GM18951 (cell line): ENCODE measurements around the gene PRRC2B.
A peak's percentile ranks its signal among the peaks of the same experiment; 100 is the strongest.

Source experiments
- POLR2A ChIP-seq: IDR thresholded peaks from 4 replicates; pipeline ENCODE4 v1.6.1; 2011; ENCODE audit warnings: mild to moderate bottlenecking; ENCODE audit not compliant: insufficient read length, insufficient read depth; ENCODE audit errors: extremely low read depth
- in situ Hi-C: fragments of 300-500 bp; cut with MboI; formaldehyde crosslinking; loops from one replicate; pipeline ENCODE4 v1.12.0; 2022; ENCODE audit warnings: low sequenced_read_pairs, mixed read lengths, inconsistent platforms; ENCODE audit not compliant: unreplicated experiment

PRRC2B gene

GRCh38 chr9:131523451-131524435 is 129.9 kb downstream of the PRRC2B start:
- TF ChIP-seq POLR2A, result no peak
- in situ Hi-C loops, result no loop called here

- no peak for TF ChIP-seq POLR2A
- in situ Hi-C loops, result no loop called here
Observed at GRCh38 chr9:131524665-131525315, 130.9 kb downstream of the PRRC2B start.

DNA sequence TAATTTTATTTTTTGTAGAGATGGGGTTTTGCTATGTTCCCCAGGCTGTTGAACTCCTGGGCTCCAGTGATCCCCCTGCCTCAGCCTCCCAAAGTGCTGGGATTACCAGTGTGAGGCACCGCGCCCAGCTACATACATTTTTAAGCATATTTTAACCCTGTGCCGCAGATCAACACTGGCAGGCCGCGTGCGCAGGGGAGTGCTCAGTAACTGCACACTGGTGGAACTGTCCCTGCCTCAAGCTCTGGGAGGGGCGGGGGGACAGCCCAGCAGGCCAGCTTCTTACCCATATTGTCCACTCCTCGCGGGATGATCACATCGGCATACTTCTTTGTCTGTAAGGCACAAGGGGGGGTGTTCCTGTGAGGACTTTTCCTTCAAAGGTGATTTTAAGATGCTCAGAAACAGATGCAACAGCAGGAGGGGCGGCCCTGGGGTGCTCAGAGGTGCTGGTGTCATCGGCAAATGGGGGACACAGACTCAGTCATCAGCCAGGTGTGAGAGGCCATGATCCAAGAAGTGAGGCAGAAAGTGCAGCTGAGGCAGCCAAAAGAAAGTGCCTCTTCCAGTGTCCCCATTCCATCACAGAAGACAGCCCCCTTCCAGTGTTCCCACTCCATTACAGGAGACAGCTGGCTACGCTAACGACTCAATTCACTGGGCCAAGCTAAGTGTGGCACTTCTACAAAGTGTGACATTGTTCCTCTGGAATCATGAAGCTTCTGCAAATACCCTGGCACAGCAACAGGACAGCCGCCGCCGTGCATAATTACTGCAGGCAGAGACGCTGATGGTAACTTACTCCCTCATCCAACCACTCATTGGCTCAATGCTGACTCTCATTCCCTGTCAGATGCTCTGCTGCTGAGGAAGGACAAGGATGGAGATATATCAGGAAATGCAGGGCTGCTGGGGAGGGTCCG is 132.0 kb downstream of the PRRC2B start:
- in situ Hi-C loops, result no loop called here
- no peak for TF ChIP-seq POLR2A

DNA sequence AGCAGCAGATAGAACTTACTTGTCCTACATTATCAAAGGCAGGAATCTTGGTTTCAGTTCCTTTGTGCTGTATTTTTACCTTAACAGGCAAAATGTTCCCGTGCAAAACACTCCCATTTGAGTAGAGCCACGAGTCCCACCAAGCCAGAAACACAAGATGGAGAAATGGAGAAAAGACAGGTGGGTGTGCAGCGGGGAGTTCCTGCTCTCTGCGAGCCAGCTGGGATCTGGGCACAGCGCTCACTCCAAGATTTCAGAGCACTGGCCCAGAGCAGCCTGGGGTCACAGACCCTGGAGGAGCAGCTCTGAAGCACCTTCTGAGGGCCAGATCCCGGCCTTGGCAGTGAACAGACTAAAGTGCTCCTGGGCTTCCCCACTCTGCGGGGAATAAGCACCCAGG is 134.3 kb downstream of the PRRC2B start:
- no peak for TF ChIP-seq POLR2A
- in situ Hi-C loops, result no loop called here

- in situ Hi-C loops, result no loop called here
- TF ChIP-seq POLR2A, result no peak
Observed at GRCh38 chr9:131528886-131529505, 135.1 kb downstream of the PRRC2B start.

GRCh38 chr9:131529597-131530545 is 136.0 kb downstream of the PRRC2B start:
- TF ChIP-seq POLR2A, result no peak
- in situ Hi-C loops, result no loop called here

DNA sequence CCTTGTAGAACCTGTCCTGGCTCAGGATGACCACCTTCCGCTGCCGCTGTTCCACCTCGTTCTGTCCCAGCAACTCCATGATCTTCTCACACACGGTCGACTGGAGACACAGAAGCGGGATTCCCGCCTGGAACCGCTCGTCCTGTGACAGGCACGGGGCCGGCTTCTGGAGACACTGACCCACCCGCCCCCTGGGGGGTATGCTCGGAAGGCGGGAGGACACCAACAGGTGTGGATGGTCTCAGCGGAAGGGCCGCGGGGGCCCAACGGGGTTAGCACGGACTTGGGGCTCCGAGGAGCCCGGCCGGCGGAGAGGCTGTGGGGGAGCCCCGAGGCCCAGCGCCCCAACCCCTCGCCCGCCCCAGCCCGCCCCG is 136.6 kb downstream of the PRRC2B start:
- in situ Hi-C loops, result no loop called here
- TF ChIP-seq POLR2A, result no peak

GRCh38 chr9:131530920-131531832 is 137.3 kb downstream of the PRRC2B start, which contains the start of gene UCK1:
Gene UCK1, minus strand, starts transcription at chr9:131531263. Its CDS starts 89 bp downstream, at chr9:131531174.
- peak; percentile 72 for TF ChIP-seq POLR2A
- in situ Hi-C loops, result no loop called here

GRCh38 chr9:131534721-131535237 is 140.9 kb downstream of the PRRC2B start:
- TF ChIP-seq POLR2A, result no peak
- in situ Hi-C loops, result no loop called here

DNA sequence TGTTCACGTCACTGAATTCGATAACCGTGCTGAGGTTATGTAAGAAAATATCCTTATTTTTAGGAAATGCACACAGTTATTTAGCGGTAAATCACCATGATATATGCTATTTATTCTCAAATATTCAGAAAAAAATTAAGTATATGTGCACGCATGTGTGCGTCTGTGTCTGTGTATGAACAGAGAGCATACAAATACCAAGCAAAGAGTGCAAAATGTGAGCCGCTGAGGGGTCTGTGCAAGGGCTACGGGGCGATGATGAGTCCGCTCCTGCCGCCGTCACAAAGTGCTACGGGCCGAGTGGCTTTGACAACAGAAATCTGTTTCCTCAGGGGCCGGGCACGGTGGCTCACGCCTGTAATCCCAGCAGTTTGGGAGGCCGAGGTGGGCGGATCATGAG is 144.1 kb downstream of the PRRC2B start:
- no peak for TF ChIP-seq POLR2A
- in situ Hi-C loops, result no loop called here
